Vagina (tissue), 2 donors: ENCODE results near the gene ERC2.

Experiments
- POLR2A ChIP-seq, 2 donors: fragments of 450-650 bp; IDR thresholded peaks; one replicate each; pipeline ENCODE4 v1.6.1; 2017; ENCODE audit warnings: antibody characterized with exemption in 2 of 2, mild to moderate bottlenecking in 2 of 2, moderate library complexity in 2 of 2
- POLR2AphosphoS5 ChIP-seq, 2 donors: sonication (generic); formaldehyde crosslinking; IDR thresholded peaks; one replicate each; pipeline ENCODE4 v1.9.0; 2017; ENCODE audit warnings: antibody characterized with exemption in 2 of 2, mild to moderate bottlenecking in 2 of 2, low read depth in 1 of 2; ENCODE audit not compliant: insufficient read depth in 1 of 2
- TF ChIP-seq, protein P1 (sequence below), 3 experiments: fragments of 450-650 bp in 2 of 3; fragments of 200-600 bp in 1 of 3; sonication (generic) in 1 of 3; IDR thresholded peaks; one replicate each; pipeline ENCODE4 v1.5.1; 2017 to 2019; ENCODE audit warnings: antibody characterized with exemption in 3 of 3, mild to moderate bottlenecking in 2 of 3, moderate library complexity in 2 of 3

GRCh38 chr3:56320883-56321282 lies 147.4 kb downstream of the ERC2 start:
- TF ChIP-seq, protein P1, sequence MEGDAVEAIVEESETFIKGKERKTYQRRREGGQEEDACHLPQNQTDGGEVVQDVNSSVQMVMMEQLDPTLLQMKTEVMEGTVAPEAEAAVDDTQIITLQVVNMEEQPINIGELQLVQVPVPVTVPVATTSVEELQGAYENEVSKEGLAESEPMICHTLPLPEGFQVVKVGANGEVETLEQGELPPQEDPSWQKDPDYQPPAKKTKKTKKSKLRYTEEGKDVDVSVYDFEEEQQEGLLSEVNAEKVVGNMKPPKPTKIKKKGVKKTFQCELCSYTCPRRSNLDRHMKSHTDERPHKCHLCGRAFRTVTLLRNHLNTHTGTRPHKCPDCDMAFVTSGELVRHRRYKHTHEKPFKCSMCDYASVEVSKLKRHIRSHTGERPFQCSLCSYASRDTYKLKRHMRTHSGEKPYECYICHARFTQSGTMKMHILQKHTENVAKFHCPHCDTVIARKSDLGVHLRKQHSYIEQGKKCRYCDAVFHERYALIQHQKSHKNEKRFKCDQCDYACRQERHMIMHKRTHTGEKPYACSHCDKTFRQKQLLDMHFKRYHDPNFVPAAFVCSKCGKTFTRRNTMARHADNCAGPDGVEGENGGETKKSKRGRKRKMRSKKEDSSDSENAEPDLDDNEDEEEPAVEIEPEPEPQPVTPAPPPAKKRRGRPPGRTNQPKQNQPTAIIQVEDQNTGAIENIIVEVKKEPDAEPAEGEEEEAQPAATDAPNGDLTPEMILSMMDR (IDR thresholded peaks at IDR 0.05), result no peak
- no peak for TF ChIP-seq POLR2A (IDR thresholded peaks at IDR 0.05)
- no peak for TF ChIP-seq POLR2AphosphoS5 (IDR thresholded peaks at IDR 0.05; ENCODE audit: insufficient read depth in 1 of 2, low read depth in 1 of 2)
